AG09319 (cell line): ENCODE measurements around the gene NOB1.
"Not testable (repeated sequence)": the region's sequence is repeated elsewhere in the genome, so short reads cannot be mapped to it uniquely, and the experiment has no call there.

Source experiments
- DNase-seq: peaks from one replicate; pipeline ENCODE4 v3.0.0-alpha.2; 2010; ENCODE audit warnings: low read depth; ENCODE audit errors: extremely low read depth
- TF ChIP-seq, protein P1 (sequence below): IDR thresholded peaks from 2 replicates; pipeline ENCODE4 v1.5.1; 2011; ENCODE audit warnings: low read depth, mild to moderate bottlenecking, inconsistent platforms, low read length, moderate library complexity

NOB1 gene

DNA sequence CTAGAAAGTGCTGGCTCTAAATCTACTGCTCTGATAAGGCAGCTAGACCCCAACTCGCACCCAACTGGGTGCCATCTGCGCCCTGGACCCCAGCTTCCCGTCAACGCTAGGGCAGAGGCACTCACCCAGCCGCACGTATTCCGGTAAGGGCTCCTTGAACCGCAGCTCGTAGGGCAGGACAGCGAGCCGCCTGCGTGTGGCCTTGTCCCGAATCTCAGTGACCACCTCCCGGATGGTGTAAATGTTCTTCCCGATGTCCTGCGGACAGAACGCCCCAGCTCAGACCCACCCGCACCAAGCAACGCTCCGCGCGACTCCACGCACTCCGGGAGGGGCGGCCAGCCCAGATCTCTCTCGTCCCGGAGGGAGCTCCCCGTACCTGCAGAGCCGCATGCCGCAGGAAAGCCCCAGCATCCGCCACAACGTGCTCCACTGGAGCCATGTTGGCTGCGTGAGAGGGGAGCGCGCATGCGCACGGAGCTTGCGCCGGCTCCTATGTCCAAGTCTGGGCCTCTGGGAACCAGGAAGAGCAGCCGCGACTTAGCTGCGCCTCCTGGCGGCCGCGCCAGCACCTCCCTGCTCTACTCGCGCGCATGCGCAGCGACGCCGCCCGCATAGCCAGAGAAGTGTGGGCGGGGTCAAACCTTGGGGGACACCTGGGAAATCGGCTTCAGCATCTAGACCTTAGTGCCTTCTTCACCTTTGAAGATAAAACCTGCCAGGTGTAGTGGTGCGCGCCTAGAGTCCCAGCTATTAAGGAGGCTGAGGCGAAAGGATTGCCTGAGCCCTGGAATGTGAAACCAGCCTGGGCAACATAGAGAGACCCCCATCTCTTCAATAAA lies at the start of gene NOB1:
Gene NOB1 (minus strand): TSS at position 458 of the 842 bp plus-strand sequence. CDS start 16 bp downstream, at position 442.
- TF ChIP-seq, protein P1, sequence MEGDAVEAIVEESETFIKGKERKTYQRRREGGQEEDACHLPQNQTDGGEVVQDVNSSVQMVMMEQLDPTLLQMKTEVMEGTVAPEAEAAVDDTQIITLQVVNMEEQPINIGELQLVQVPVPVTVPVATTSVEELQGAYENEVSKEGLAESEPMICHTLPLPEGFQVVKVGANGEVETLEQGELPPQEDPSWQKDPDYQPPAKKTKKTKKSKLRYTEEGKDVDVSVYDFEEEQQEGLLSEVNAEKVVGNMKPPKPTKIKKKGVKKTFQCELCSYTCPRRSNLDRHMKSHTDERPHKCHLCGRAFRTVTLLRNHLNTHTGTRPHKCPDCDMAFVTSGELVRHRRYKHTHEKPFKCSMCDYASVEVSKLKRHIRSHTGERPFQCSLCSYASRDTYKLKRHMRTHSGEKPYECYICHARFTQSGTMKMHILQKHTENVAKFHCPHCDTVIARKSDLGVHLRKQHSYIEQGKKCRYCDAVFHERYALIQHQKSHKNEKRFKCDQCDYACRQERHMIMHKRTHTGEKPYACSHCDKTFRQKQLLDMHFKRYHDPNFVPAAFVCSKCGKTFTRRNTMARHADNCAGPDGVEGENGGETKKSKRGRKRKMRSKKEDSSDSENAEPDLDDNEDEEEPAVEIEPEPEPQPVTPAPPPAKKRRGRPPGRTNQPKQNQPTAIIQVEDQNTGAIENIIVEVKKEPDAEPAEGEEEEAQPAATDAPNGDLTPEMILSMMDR: peak; percentile 98
- DNase-seq: peak; percentile 95

DNA sequence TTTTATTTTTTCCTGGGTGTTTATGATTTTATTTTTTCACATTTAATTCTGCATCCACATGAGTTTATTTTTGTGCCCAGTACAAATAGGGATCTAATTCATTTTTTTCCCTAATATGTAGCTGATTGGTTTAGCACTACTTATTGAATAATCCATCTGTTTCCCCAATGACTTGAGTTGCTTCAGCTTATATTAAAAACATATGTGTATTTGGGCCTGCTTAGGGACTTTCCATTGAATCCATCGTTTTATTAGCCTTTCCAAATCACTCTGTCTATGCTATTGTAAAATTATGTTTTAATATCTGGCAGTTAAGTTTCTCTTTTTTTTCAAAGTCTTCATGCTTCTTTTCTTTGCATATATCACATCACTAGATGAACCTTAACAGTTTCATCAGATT lies 49.6 kb upstream of the NOB1 start:
- DNase-seq: no peak
- TF ChIP-seq, protein P1: no peak

DNA sequence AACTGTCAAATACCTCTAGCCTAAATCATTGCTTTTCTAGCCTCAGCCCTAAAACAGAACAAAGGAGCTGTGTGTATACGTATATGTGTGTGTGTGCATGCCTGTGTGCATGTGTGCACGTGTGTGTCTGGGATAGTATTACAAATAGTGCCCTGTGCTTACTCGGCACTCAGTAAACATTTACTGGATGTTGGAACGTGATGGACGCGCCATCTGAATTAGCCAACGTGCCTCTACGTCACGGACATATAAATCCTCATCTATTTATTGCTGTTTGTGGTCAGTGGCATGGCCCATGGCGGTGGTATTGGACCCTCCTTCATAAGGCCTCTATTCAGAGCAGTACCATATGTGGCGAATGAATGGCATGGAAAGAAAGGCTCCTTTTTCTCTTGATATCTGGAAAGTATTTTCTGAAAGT lies 44.9 kb upstream of the NOB1 start:
- no peak for DNase-seq
- TF ChIP-seq, protein P1: no peak

DNA sequence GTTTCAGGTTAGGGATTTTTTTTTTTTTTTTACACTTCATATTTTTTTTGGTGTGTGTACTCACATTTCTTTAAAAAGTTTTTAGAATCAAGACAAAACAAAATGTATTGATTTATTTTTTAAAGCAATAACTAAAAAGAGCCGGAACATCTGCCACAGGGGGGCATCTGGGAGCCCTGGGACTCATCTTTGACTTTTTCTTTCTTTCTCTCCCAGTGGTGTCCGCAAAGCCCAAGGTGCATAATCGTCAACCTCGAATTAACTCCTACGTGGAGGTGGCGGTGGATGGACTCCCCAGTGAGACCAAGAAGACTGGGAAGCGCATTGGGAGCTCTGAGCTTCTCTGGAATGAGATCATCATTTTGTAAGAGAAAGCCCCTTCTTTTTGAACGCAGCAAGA lies 43.7 kb upstream of the NOB1 start:
- no peak for DNase-seq

DNA sequence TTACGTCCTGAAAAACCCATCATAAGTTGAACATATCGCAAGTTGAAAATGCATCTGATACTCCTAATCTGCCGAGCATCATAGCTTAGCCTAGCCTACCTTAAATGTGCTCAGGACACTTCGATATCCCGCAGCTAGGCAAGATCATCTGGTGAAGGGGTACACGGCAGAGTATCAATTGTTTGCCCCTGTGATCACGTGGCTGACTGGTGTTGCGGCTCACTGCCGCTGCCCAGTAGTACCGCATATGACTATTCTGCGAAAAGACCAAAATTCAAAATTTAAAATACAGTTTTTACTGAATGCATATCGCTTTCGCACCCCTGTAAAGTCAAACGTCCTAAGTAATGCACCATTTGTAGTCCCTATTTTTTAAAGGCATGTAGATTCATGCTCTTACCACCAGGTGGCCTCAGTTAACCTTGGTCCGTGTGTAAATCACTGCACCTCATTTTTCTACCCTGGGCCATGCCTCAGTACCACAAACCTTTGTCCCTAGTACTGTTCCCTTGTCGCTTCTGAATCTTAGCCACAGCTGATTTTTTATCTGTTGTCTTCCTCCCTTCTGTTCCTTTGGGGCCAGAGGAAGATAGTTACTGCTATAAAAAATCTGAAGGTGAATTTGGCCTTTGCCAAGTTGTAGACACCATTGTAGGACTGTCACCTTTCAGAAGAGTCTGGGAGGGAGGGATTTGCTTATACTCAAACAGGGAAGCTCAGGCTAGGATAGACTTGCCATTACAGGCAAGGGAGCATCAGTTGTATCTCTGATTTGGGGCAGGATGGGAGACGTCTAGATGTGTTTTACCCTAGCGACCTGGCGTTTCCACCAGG lies 41.8 kb upstream of the NOB1 start:
- TF ChIP-seq, protein P1: peak; percentile 75
- peak; percentile 57 for DNase-seq

More for the DNA sequence above, 43.7 kb upstream of the NOB1 start:
- TF ChIP-seq, protein P1: peak; percentile 60

DNA sequence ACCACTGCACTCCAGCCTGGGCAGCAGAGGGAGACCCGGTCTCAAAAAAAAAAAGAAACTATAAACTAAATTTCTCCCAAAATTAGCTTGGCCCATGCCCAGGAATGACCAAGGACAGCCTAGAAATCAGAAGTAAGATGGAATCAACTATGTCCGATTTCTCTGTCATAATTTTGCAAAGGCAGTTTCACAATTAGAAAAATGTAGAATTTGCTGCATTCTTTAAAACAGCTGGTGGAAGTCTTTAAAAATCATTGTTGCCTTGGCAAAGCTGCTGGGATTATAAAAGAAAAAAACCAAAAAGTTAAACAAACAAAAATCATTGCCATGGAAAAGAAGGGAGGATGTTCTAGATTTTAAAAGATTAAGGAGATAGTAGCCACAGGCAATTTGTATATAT lies 39.8 kb upstream of the NOB1 start:
- DNase-seq: no peak
- TF ChIP-seq, protein P1: no peak

DNA sequence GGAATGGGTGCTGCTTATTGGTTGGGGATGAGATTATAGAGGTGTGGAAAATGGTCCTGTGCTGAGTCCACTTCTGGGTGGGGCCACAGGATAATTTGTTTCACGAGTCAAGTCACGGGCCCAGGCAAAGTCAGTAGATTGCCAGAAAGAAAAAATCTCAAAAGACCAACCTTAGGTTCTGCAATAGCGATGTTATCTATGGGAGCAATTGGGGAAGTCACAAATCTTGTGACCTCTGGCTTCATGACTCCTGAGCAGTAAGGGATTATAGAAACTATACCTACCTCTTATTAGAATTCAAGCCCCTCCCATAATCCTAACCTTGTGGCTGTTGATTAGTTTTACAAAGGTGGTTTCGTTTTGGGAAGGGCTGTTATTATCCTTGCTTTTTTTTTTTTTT lies 38.8 kb upstream of the NOB1 start:
- DNase-seq: no peak

DNA sequence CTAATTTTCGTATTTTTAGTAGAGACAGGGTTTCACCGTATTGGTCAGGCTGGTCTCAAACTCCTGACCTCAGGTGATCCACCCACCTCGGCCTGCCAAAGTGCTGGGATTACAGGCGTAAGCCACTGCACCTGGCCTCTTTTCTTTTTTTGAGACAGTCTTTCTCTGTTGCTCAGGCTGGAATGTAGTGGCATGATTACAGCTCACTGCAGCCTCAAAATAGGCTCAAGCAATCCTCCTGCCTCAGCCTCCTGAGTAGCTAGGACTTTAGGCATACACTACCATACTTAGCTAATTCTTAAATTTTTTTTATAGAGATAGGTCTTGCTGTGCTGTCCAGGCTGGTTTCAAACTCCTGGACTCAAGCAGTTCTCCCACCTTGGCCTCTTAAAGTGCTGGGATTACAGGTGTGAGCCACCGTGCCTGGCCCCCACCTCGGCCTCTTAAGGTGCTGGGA lies 36.7 kb upstream of the NOB1 start:
- not testable (repeated sequence) for DNase-seq

More for the DNA sequence above, 38.8 kb upstream of the NOB1 start:
- TF ChIP-seq, protein P1: no peak
